GM18868 (cell line): ENCODE data around the gene PPID.

ENCODE experiments used
- ATAC-seq: cut with Tn5 transposase; IDR thresholded peaks from one replicate; pipeline ENCODE4 v1.9.1; 2021; ENCODE audit warnings: mild to moderate bottlenecking, moderate library complexity; ENCODE audit not compliant: unreplicated experiment

Gene PPID

DNA sequence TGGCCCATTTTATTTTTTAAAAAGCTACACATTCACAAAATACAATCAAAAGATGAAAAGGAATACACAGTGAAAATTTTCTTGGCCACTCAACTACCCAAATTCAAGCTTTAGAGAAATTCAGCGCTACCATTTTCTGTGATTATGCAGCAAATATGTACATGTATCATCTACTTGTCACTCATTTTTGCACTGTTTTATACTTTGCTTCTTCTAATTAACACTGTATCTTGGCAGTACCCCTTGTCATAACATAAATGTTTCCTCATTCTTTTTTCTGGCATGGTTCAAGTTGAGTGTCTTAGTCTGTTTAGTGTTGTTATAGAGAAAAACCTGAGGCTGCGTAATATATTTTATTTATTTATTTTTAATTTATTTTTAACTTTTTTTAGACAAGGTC is 15.7 kb upstream of the PPID start:
- no peak for ATAC-seq

DNA sequence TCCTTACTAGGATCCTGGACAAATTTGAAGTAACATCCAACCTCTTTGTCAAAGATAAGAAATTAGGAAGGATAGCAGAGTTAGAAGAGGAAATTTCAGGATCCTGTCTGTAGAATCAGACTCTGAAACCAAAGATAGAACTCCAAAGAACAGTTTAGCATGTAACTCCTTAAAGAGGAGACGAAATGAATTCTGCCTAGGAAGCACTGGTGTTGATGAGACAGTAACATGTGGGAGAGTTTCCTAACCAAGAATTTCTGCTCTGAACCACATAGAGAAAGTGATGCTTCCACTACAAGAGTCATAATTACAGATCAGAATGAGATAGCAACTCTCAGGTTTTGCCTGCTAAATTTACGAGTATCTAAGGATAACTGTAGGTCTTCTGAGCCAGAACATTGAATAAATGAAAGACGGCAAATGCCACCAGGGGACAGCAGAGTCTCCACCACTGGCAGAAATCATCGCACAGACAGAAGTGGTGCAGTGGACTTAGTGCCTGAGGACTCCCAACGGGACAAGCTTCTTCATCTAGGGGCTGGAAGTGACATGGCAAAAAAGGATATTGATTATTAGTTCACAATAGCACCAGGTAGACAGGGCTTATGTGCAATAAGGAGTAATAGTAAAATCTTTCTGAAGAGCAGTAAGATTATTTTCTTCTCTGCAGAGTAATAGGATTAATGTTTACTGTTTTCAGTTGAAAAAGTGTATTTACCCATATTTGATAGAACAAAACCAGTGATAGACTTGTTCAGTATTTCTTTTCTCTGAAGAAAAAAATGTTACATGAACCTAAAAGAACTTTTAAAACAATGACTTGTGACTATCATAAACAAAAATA is 6.7 kb upstream of the PPID start:
- peak; percentile 84 for ATAC-seq

DNA sequence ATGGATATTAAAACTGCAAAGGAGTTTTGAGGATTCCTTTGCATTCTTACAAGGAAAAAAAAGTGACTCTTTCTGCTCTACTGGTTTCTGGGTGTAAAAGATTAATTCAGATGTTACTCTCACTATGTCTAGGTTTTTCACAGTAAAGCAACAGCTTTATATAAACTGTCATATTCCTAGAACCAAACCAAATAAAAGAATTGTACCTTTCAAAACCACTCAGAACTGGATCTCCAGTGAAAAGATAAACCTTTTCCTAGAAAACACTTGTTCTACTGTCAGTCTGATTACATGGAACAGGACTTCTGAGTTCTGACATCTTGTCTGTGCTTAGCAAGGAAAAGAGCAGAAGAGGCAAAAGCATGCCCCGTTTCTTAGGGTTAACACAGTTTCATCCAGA is 5.0 kb upstream of the PPID start:
- ATAC-seq, result no peak

DNA sequence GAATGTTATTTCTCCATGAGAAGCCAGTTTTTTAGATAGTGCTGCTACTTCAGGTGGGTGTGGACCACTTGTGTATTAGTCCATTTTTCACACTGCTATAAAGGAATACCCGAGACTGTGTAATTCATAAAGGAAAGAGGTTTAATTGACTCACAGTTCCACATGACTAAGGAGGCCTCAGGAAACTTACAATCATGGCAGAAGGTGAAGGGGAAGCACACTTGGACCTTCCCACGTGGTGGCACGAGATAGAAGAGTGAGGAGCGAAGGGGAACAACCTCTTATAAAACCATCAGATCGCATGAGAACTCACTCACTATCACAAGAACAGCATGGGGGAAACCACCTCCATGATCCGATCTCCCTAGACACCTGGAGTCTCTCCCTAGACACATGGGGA is 3.4 kb upstream of the PPID start:
- no peak for ATAC-seq

DNA sequence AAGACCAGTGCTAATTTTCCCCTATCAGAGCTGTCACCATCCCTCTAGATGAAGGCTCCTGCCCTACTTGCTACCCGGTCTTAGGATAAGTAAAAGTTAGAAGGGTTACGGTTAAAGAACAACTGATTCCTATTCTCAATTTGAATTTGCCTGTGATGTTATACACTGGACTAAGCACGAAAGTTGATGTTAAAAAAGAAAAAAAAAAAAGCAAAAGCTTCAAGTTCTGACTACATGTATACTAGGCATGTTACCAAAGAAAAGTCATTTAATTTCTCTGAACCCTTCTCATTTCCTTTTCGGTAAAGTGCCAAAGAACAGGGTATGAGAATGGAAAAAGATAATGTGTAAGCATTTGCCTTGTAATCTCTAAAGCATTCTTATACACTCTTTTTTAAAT is 1.4 kb upstream of the PPID start:
- ATAC-seq, result no peak

DNA sequence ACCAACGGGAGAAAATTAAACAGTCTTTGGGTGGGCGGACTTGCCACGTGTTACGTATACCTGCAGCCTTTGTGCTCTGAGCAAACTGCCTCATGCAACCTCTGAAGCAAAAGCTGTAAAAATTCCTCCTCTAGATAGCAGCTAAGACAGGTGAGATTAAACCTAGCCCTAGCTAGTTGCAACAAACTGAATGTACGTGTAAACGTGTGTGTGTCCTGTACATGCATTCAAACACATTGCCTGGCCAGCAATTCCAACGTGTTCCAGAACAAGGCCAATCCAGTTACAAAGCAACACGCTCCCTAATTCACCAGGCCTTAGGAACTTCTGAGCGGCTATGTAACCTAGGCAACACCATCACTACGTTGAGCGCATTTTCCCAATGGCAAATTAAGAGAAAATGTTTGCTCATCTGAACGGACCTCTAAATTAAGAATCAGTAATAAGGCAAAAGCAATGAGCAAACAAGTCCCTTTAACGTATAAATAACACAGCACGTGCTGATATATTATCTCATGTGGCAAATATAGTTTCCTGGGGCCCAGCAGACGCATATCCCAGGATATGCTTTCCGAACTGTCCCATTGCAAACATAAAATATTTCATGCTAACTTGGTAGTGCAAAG is 792 bp downstream of the PPID start:
- ATAC-seq, result peak; percentile 24

DNA sequence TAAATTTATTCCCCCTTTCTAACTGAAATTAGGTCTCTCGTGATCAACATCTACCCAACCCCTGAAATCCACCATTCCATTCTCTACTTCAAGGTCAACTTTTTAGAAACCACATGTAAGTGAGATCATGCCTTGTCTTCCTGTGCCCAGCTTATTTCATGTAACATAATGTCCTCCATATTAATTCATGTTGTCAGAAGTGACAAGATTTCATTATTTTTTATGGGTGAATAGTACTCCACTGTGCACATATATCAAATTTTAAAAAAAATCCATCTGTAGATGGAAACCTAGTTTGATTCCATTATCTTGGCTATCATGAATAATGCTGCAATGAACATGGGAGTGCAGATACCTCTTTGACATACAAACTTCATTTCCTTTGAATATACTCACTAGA is 1.5 kb downstream of the PPID start:
- no peak for ATAC-seq

DNA sequence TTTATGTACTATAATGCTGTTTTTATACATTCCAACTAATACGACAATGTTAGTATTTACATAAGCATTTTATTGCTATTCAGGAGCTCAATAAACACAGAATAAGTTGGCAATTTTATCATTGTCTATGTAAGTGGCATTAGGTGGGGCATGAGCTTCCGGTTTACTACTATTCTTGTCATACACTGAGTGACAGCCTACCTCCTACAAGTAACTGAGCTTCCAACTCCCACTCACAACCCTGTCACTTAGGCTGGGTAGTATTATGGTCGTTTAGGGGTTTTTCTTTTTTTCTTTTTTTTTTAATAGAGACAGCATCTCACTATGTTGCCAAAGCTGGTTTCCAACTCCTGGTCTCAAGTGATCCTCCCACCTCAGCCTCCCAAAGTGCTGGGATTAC is 7.4 kb downstream of the PPID start:
- no peak for ATAC-seq

DNA sequence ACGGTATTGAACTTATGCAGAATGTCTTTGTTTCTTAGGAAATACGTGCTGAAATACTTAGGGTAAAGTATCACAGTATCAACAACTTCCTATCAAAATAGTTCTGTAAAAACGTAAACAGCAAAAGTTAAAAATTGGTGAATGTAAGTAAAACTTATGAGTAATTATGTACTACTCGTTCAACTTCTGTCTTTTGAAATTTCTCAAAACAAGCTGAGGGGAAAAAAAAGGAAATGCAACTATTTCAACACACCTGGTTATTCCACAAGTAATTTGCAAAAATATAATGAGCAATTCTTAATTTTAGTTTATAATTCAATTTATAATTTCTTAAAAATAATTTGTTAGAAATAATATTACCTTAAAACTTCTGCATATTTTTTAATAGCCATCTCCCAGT is 8.3 kb downstream of the PPID start:
- no peak for ATAC-seq

DNA sequence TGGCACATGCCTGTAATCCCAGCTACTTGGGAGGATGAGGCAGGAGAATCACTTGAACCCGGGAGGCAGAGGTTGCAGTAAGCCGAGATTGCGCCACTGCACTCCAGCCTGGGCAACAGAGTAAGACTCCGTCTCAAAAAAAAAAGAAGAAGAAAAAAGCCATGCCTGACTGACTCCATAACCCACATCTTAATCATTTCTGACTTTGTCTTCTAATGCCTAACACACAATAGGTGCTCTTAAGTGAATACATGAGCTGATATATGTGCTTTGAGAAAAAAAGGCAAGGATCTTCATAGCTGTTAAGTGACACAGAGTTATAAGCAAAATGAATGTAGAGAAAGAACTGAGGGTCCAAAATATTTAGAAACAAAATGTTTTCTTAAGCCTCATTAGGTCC is 10.6 kb downstream of the PPID start:
- ATAC-seq, result peak; percentile 53

DNA sequence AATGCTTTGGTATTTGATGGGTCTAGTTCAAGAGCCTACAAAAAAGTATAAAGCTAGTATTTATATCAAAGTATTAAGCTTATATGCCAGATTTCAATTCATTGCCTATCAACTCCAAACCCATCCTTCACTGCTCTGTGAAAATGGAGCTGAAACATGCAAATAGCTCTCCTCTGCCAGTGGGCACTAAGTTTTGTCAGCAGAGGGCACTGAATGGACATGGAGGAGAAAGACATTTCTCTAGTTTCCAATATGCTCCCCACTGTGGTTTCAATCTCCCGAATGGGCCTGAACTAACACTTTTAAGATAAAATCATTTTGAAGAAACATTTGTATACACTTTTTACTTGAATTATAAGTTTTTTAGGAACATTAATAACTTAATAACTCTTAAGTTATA is 12.4 kb downstream of the PPID start:
- no peak for ATAC-seq

DNA sequence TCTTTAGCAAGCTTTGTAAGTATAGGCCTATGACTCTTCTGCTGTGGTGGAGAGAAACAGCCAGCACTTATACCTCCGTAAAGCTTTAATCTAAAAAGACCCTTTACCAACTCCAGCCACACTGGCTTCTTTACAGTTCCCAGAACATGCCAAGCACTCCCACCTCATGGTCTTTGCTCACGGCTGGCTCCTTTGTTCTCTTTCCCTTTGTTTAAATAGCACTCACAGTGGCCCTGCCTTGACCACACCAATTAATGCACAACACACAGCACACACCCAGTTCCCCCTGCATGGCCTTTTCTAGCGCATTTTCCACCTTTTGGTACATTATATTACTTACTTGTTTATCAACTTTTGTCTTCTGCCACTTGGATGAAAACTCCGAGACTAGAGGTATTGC is 18.9 kb downstream of the PPID start:
- no peak for ATAC-seq

DNA sequence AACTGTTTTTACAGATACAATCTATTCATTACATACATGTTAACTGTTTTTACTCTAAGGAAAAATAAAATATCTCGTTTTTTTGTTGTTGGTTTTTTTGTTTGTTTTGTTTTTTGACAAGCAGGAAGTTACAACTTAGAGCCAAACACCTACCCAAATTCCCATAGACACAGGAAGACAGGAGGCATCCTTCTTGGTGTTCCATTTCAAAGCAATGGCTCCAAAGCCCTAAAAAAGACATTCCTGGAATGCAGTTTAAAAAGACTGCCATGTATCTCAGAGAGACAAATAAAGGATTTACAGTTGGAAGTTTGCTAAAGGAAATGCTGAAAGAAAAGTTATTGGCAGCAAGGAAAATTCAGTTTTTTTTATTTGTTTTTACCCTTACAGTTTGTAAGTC is 34.4 kb downstream of the PPID start:
- no peak for ATAC-seq

DNA sequence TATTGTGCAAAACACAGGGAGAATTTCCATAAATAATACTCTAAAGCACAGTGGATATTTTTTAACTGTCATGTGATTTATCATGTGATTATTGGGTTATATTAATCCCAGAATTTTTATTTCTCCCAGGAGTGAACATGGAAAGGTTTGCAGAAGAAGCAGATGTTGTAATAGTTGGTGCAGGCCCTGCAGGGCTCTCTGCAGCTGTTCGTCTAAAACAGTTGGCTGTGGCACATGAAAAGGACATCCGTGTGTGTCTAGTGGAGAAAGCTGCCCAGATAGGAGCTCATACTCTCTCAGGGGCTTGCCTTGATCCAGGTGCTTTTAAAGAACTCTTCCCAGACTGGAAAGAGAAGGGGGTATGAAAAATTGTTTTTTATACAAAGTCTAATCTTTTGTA is 41.1 kb downstream of the PPID start:
- no peak for ATAC-seq

DNA sequence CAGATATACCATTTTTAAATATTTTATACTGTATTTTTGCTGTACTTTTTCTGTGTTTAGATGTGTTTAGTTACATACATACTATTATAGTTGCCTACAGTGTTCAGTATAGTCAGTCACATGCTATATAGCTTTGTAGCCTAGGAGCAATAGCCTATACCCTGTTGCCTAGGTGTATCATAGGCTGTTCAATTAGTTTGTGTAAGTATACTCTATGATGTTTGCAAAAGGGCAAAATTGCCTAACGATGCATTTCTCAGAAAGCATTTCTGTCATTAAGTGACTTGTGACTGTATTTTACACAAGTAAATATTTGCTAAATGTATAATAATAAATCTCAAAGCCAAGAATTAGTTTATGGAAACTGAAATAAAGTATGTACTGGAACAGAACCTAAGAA is 41.6 kb downstream of the PPID start:
- no peak for ATAC-seq

DNA sequence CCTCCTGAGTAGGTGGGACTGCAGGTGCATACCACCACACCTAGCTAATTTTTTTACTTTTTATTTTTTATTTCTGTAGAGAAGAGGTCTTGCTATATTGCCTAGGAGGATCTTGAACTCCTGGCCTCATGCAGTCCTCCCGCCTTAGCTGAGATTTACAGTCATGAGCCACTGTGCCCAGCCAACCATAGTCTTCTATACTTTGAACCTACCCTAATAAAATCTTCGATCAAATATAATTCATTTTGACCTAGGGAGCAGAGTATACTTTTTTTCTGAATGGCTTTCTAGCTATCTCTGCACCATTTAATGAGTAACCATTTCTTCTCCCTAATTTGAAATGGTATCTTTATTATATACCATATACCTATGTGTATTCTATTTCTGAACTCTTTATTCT is 44.4 kb downstream of the PPID start:
- no peak for ATAC-seq

DNA sequence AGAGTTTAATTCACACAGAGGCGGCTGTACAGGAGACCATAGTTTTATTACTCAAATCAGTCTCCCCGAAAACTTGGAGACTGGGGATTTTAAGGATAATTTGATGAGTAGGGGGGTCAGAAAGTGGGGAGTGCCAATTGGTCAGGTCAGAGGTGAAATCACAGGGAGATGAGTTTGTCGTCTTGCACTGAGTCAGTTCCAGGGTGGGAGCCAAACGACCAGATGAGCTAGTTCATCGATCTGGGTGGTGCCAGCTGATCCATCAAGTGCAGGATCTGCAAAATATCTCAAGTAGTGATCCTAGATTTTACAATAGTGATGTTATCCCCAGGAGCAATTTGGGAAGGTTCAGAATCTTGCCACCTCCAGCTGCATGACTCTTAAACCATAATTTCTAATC is 47.1 kb downstream of the PPID start:
- ATAC-seq, result no peak

DNA sequence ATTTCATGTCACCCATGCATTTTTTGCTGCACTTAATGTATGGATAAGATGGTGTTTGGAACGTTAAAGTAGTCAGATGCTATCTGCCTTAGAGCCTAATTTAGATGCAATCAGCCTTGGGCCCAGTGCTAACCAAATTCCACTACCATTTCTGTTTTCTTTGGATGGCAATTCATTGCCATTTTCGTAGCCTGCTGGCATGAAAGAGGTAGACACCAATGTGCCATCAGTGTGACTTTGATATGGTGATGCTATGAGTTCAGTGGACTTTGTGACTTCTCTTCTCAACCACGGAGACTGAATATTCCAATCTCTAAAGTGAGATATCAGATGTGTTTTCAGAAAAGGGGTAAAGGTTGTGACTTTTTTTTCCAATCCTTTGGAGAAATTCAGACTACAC is 49.6 kb downstream of the PPID start:
- no peak for ATAC-seq

DNA sequence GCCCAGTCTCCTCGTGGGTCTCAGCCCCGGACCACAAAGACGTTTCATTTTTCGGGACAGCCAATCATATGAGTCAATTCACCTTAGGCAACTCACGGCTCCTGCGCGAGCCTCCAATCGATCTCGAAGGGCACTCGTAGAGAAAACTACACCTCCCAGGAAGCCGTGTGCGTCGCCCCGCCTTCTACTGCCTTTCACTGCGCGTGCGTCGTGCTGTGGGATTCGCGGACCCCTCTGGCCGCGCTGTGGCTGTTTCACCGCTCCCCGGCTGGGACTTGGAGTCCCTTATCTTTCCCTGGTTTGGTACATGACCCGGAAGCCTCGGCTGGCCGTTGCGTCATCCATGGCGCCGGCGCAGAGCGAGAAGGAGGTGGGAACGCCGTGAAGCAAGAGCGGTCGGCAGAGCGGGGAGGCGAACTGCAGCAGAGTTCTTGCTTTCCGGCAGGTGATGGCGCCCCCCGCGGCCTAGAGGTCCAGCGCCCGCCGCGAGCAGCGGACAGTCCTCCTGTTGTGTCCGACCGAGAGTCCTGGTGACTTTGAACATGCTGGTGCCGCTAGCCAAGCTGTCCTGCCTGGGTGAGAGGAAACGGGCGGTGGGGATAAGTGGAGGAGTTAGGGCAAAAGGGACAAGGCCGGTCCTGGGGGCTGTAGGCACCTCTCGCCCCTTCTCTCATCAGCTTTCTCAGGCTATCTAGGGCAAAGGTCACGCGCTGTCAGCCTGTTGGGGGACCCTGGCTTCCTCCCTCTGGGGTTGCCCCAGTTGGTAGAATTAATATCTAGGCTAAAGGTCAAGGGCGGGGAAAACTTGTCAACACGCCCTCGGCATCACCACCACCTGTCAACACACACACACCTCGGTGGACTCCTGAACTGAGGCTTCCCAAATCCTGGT is 51.0 kb downstream of the PPID start, which contains the start of gene ETFDH:
ETFDH (plus strand) TSS at position 382 of the 892 bp plus-strand sequence; CDS start at position 543, 161 bp downstream.
- ATAC-seq, result peak; percentile 80

DNA sequence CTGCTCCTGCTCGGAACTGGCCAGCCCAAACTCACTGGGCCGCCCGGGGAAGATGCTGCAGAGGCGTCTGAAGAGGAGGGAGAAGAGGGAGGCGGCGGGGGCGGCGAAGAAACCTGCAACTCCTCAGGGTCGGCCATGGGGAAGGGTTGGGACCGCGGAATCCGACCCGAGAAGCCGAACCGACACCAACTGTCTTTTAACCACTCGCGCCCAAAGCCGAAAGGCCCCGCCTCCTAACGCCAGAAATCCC is 51.6 kb downstream of the PPID start, which contains the start of gene C4orf46:
C4orf46 (minus strand) TSS at position 223 of the 250 bp plus-strand sequence; CDS start at position 137, 86 bp downstream.
- ATAC-seq, result no peak

DNA sequence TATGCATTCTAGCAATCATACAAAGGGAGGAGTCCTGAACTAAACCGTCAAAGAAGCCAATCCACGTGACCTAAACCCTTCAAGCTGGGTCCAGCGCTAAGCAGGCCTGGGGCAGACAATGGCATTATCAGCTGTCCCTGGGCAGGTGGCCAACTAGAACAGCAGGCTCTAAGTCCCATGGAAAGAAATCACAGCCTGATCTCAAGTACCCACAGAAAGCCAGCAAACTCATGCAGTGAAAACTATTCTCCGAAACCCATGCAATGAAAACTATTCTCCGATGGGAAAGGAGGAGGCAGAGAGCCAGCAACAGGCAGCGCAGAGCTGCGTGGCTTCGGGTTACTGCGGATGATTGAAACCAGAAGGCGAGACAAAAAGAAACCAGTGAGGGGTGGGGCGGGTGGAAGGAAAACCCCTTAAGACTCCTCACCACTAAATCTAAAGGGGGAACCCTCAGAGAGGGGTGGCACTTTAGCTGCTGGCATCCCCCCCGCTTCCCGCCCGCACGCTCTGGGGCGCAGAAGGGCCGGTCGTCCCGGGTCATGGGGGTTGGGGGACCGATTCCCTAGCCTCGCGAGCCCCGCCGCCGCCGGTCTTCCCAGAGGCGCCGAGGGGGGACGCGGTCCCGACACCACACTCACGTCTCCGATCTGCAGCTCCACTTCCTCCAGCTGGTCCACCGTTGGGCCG is 52.1 kb downstream of the PPID start:
- peak; percentile 40 for ATAC-seq
